HUES48 (cell line): ENCODE data around the gene PLEKHH1.
A peak's percentile ranks its signal among the peaks of the same experiment; 100 is the strongest.

Source experiments
- H3K27ac ChIP-seq: one replicate; pipeline ENCODE4 v1.7.0; 2013; ENCODE audit warnings: low read depth, low read length, inconsistent platforms
- H3K27me3 ChIP-seq: 2 replicates; pipeline ENCODE4 v1.6.1; 2013; ENCODE audit warnings: mild to moderate bottlenecking, low read length; ENCODE audit not compliant: control insufficient read depth, insufficient read depth
- H3K36me3 ChIP-seq: 2 replicates; pipeline ENCODE4 v1.6.1; 2013; ENCODE audit warnings: low read length; ENCODE audit not compliant: control insufficient read depth, insufficient read depth
- H3K4me1 ChIP-seq: 2 replicates; pipeline ENCODE4 v1.6.1; 2013; ENCODE audit warnings: mild to moderate bottlenecking, low read length; ENCODE audit not compliant: control insufficient read depth, insufficient read depth
- H3K4me3 ChIP-seq: 2 replicates; pipeline ENCODE4 v1.5.1; 2013; ENCODE audit warnings: mild to moderate bottlenecking, low read depth, low read length
- H3K9ac ChIP-seq: 2 replicates; pipeline ENCODE4 v1.6.1; 2013; ENCODE audit warnings: mild to moderate bottlenecking, low read depth, low read length, moderate library complexity
- H3K9me3 ChIP-seq: 2 replicates; pipeline ENCODE4 v1.6.1; 2013; ENCODE audit warnings: low read length; ENCODE audit not compliant: control insufficient read depth, insufficient read depth

PLEKHH1 gene

GRCh38 chr14:67510836-67511235 is 22.3 kb upstream of the PLEKHH1 start:
- H3K36me3 ChIP-seq = no peaks in the 10 kb centered on the region
- no peak overlapping the region for H3K4me3 ChIP-seq
- H3K27ac ChIP-seq = no peak overlapping the region
- H3K27me3 ChIP-seq = peaks cover 41% of the 10 kb centered on the region
- H3K9me3 ChIP-seq = no peaks in the 10 kb centered on the region
- H3K4me1 ChIP-seq = no peaks in the 10 kb centered on the region
- no peak overlapping the region for H3K9ac ChIP-seq

- no peaks in the 10 kb centered on the region for H3K4me1 ChIP-seq
- no peaks in the 10 kb centered on the region for H3K9me3 ChIP-seq
- H3K4me3 ChIP-seq = no peak overlapping the region
- H3K27me3 ChIP-seq = peaks cover 58% of the 10 kb centered on the region
- no peak overlapping the region for H3K9ac ChIP-seq
- no peak overlapping the region for H3K27ac ChIP-seq
- H3K36me3 ChIP-seq = no peaks in the 10 kb centered on the region
These were observed 20.4 kb upstream of the PLEKHH1 start for GRCh38 chr14:67512463-67513310.

DNA sequence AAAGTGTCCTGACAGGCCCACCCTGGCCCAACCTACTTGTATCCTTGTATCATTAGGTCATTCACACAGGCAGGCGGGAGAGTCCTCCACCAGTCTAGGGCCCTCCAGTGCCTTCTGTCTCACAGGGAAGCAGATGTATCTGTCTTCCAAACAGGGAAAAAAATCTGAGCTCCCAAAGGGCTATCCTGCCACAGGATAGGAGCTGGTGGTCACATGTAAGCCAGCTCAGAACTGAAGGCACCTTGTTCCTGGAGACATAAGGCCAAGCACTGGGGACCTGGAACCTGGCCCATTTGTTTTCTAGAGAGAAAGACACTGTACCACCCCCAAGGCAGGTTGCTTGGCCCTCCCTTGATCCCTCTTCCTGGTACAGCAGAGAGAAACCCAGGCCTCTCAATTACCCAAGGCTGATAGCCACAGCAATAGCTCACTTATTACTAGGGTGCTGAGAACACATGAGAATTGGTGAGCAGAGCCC is 19.4 kb upstream of the PLEKHH1 start:
- H3K4me1 ChIP-seq = no peaks in the 10 kb centered on the region
- peak overlapping the region; percentile 17; the same call in 1 of the 2 replicates for H3K4me3 ChIP-seq
- H3K9ac ChIP-seq = no peak overlapping the region
- no peaks in the 10 kb centered on the region for H3K9me3 ChIP-seq
- no peak overlapping the region for H3K27ac ChIP-seq
- H3K36me3 ChIP-seq = no peaks in the 10 kb centered on the region
- peaks cover 65% of the 10 kb centered on the region for H3K27me3 ChIP-seq

GRCh38 chr14:67514203-67514607 is 18.9 kb upstream of the PLEKHH1 start:
- H3K36me3 ChIP-seq = no peaks in the 10 kb centered on the region
- no peaks in the 10 kb centered on the region for H3K4me1 ChIP-seq
- no peaks in the 10 kb centered on the region for H3K9me3 ChIP-seq
- no peak overlapping the region for H3K27ac ChIP-seq
- H3K9ac ChIP-seq = no peak overlapping the region
- H3K4me3 ChIP-seq = peak overlapping the region; percentile 66; the same call in 1 of the 2 replicates
- H3K27me3 ChIP-seq = peaks cover 69% of the 10 kb centered on the region

- Histone ChIP-seq H3K4me1 (no peaks in the 10 kb centered on the region), H3K9ac (no peak overlapping the region), H3K36me3 (no peaks in the 10 kb centered on the region)
These were observed 18.3 kb upstream of the PLEKHH1 start for GRCh38 chr14:67514650-67515385.

GRCh38 chr14:67515386-67516079 is 17.6 kb upstream of the PLEKHH1 start:
- peaks cover 69% of the 10 kb centered on the region for H3K27me3 ChIP-seq

More at GRCh38 chr14:67514650-67515385, 18.3 kb upstream of the PLEKHH1 start:
- peaks cover 69% of the 10 kb centered on the region for H3K27me3 ChIP-seq
- no peaks in the 10 kb centered on the region for H3K9me3 ChIP-seq
- peak overlapping the region; percentile 66 for H3K4me3 ChIP-seq
- H3K27ac ChIP-seq = no peak overlapping the region

DNA sequence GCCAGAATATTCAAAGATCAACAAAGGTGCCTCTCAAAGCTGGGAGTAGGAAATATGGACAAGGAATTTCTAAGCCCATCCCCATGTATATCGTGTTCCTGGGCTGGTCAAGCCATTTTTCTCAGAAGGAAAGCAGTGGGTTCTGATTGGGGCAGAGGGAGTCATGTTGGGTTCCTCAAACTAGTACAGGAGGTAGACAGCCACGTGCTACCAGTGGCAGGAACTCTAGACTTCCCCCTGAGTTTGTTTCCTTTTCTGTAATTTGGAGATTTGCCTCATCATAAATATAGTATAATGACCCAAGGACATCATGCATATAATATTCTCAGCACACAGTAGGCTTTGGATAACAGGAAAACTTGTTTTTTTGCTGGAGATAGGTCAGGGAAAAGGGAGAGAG is 16.4 kb upstream of the PLEKHH1 start:
- H3K27me3 ChIP-seq = peaks cover 67% of the 10 kb centered on the region
- no peaks in the 10 kb centered on the region for H3K36me3 ChIP-seq
- no peaks in the 10 kb centered on the region for H3K4me1 ChIP-seq
- H3K9me3 ChIP-seq = no peaks in the 10 kb centered on the region
- no peak overlapping the region for H3K9ac ChIP-seq
- H3K4me3 ChIP-seq = no peak overlapping the region
- H3K27ac ChIP-seq = no peak overlapping the region

More at GRCh38 chr14:67515386-67516079, 17.6 kb upstream of the PLEKHH1 start:
- Histone ChIP-seq H3K36me3 (no peaks in the 10 kb centered on the region), H3K27ac (no peak overlapping the region), H3K4me3 (peak overlapping the region; percentile 66), H3K9ac (no peak overlapping the region), H3K9me3 (no peaks in the 10 kb centered on the region), H3K4me1 (no peaks in the 10 kb centered on the region)

DNA sequence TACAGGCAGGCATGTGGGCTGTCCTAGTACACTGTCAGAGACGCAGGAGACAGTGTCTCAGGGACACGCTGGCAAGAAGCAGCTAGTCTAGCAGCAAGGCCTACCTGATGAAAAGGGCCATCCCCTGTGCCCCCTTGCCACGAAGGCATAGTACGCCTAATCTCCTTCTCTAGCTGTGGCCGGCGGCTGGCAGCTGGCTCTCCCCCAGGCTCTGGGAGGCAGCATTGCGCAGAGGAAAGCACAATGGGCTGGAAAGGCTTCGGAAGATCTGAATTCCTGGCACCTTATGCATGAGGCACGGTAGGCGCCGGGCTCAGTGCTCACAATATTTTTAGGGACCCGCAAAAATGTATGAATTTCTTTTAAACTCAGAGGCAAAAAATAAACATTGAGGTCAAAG is 16.0 kb upstream of the PLEKHH1 start:
- Histone ChIP-seq H3K9ac (no peak overlapping the region), H3K4me3 (no peak overlapping the region), H3K36me3 (no peaks in the 10 kb centered on the region), H3K27ac (no peak overlapping the region), H3K4me1 (no peaks in the 10 kb centered on the region), H3K27me3 (peaks cover 65% of the 10 kb centered on the region), H3K9me3 (no peaks in the 10 kb centered on the region)

DNA sequence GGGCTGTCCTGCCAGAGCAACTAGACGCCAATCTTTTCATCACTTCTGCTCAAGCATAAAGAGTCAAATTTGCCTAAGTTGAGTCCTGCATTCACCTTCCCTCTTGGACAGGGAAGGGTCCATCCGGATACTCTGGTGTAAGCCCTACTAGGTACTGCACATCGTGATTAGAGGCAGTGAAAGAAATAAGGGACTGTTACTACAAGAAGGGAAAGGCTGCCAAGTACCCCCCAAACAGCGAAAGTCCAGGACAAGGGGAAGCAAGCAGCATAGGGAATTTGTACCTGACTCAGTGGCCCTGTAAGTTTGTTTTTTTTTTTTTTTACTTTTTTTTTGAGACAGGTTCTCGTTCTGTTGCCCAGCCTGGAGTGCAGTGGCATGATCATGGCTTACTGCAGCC is 13.7 kb upstream of the PLEKHH1 start:
- Histone ChIP-seq H3K4me1 (no peaks in the 10 kb centered on the region), H3K4me3 (no peak overlapping the region), H3K27ac (no peak overlapping the region), H3K9me3 (no peaks in the 10 kb centered on the region), H3K27me3 (peaks cover 45% of the 10 kb centered on the region), H3K9ac (no peak overlapping the region), H3K36me3 (no peaks in the 10 kb centered on the region)

DNA sequence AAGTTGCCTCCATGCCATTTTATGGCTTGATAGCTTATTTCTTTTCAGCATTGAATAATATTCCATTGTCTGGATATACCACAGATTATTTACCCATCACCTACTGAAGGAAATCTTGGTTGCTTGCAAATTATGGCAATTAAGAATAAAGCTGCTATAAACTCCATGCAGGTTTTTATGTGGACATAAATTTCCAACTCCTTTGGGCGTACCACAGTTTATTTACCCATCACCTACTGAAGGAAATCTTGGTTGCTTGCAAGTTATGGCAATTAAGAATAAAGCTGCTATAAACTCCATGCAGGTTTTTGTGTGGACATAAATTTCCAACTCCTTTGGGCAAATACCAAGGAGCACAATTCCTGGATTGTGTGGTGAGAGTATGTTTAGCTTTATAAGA is 12.6 kb upstream of the PLEKHH1 start:
- no peak overlapping the region for H3K4me3 ChIP-seq
- no peaks in the 10 kb centered on the region for H3K36me3 ChIP-seq

More for the DNA sequence above, 12.6 kb upstream of the PLEKHH1 start:
- Histone ChIP-seq H3K9ac (no peak overlapping the region), H3K27me3 (peaks cover 35% of the 10 kb centered on the region), H3K4me1 (no peaks in the 10 kb centered on the region), H3K27ac (no peak overlapping the region), H3K9me3 (no peaks in the 10 kb centered on the region)
